ENCODE results near the gene LLPH. TPM values are rescaled to one million over a fixed set of nuclear protein-coding genes. Genes with fewer than 3 reads are reported as not detected.

The LLPH gene
- total and polyA plus RNA-seq, 2 of the 13 experiments (the other 11 are each of a cell fraction or from before 2014, with no cell fraction given), result 4.2 to 25.6 TPM

DNA sequence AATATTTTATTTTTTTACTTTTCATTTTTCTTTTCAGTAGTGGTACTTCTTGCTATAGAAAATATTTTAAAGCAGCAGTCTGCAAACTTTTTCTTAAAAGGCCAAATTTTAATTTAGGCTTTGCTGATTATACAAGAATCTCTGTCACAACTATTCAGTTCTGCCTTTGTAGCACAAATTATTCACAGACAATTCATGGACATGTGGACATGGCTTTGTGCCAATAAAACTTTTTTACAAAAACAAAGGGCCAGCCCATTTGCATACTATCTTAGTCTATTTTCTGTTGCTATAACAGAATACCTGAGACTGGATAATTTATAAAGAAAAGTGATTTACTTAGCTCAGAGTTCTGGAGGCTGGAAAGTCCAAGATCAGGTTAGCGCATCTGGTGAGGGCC is 17.1 kb downstream of the LLPH start (continued):
- TF ChIP-seq, protein P1, sequence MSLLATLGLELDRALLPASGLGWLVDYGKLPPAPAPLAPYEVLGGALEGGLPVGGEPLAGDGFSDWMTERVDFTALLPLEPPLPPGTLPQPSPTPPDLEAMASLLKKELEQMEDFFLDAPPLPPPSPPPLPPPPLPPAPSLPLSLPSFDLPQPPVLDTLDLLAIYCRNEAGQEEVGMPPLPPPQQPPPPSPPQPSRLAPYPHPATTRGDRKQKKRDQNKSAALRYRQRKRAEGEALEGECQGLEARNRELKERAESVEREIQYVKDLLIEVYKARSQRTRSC (CRISPR knock-in tag; IDR thresholded peaks at IDR 0.05; ENCODE audit: low read depth), result no peak
- TF ChIP-seq, protein P2, sequence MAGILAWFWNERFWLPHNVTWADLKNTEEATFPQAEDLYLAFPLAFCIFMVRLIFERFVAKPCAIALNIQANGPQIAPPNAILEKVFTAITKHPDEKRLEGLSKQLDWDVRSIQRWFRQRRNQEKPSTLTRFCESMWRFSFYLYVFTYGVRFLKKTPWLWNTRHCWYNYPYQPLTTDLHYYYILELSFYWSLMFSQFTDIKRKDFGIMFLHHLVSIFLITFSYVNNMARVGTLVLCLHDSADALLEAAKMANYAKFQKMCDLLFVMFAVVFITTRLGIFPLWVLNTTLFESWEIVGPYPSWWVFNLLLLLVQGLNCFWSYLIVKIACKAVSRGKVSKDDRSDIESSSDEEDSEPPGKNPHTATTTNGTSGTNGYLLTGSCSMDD (CRISPR knock-in tag; IDR thresholded peaks at IDR 0.05), result no peak
- TF ChIP-seq, protein P3, sequence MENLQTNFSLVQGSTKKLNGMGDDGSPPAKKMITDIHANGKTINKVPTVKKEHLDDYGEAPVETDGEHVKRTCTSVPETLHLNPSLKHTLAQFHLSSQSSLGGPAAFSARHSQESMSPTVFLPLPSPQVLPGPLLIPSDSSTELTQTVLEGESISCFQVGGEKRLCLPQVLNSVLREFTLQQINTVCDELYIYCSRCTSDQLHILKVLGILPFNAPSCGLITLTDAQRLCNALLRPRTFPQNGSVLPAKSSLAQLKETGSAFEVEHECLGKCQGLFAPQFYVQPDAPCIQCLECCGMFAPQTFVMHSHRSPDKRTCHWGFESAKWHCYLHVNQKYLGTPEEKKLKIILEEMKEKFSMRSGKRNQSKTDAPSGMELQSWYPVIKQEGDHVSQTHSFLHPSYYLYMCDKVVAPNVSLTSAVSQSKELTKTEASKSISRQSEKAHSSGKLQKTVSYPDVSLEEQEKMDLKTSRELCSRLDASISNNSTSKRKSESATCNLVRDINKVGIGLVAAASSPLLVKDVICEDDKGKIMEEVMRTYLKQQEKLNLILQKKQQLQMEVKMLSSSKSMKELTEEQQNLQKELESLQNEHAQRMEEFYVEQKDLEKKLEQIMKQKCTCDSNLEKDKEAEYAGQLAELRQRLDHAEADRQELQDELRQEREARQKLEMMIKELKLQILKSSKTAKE (CRISPR knock-in tag; IDR thresholded peaks at IDR 0.05; ENCODE audit: borderline replicate concordance), result no peak
- no peak for TF ChIP-seq ZNF570 (CRISPR knock-in tag; IDR thresholded peaks at IDR 0.05; ENCODE audit: borderline replicate concordance)

DNA sequence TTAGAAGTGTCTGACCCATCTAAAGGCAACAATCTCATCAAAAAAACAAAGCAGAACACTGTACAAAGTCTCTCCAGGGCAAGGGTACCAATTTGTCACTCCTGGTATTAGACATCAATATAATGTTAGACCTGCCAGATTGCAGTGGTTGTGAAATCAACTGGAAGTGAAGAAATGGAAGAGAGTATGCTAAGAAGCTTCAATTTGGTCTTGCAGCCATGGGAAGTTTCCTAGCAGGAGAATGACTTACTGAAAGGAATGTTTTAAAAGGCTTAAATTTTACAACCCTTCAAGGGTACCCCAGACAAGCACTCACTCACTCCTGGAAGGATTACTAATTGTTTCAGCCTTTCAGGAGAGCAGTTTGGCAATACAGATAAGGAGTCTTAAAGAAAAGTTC is 18.9 kb downstream of the LLPH start:
- Histone ChIP-seq H3K4me2 (ENCODE audit: low read depth, low read length) (no peak overlapping the region), H4K20me1 (ENCODE audit: insufficient read depth, low read length) (no peaks in the 10 kb centered on the region), H3K36me3 (replicated peaks in 1 of 2; ENCODE audit: control insufficient read depth in 1 of 2, insufficient read depth in 2 of 2, low read length in 2 of 2) (no peaks in the 10 kb centered on the region), H3K27ac (ENCODE audit: extremely low read length, insufficient read depth, low read length) (no peak overlapping the region), H3K27me3 (ENCODE audit: control insufficient read depth in 1 of 2, insufficient read depth in 2 of 2, low read length in 2 of 2) (no peaks in the 10 kb centered on the region), H2AFZ (ENCODE audit: low read length) (no peak overlapping the region), H3K9ac (ENCODE audit: insufficient read depth, low read depth, low read length) (no peak overlapping the region), H3K4me1 (ENCODE audit: insufficient read depth, low read length) (peaks cover 12% of the 10 kb centered on the region), H3K79me2 (ENCODE audit: insufficient read depth, low read length) (no peaks in the 10 kb centered on the region), H3K4me3 (replicated peaks in 1 of 3; ENCODE audit: insufficient read depth in 1 of 3, low read depth in 2 of 3, low read length in 3 of 3) (no peak overlapping the region), H3K9me3 (ENCODE audit: low read length) (no peaks in the 10 kb centered on the region)
- FAIRE-seq (no peak), DNase-seq (ENCODE audit: low spot score) (no peak), ATAC-seq (no peak)
- in situ Hi-C loops (cut with HindIII; ENCODE audit: extremely low pct_ligation_motif_present, low pct_unique_long_range_greater_than_20kb), result loop anchor here (25.0 kb wide), 2 partner anchors 499 to 1224 kb away; no protein-coding TSS in a partner anchor
- TF ChIP-seq, protein P1 (CRISPR knock-in tag; IDR thresholded peaks at IDR 0.05; ENCODE audit: low read depth), result no peak
- no peak for TF ChIP-seq ZNF788 (CRISPR knock-in tag; IDR thresholded peaks at IDR 0.05; ENCODE audit: borderline replicate concordance)
- peak; percentile 46; the same call in 1 of the 2 replicates for TF ChIP-seq CEBPB (IDR thresholded peaks at IDR 0.05; ENCODE audit: borderline replicate concordance, low read depth, low read length)
- no peak for TF ChIP-seq ZFAT (CRISPR knock-in tag; conservative IDR thresholded peaks at IDR 0.05)
- TF ChIP-seq, protein P4, sequence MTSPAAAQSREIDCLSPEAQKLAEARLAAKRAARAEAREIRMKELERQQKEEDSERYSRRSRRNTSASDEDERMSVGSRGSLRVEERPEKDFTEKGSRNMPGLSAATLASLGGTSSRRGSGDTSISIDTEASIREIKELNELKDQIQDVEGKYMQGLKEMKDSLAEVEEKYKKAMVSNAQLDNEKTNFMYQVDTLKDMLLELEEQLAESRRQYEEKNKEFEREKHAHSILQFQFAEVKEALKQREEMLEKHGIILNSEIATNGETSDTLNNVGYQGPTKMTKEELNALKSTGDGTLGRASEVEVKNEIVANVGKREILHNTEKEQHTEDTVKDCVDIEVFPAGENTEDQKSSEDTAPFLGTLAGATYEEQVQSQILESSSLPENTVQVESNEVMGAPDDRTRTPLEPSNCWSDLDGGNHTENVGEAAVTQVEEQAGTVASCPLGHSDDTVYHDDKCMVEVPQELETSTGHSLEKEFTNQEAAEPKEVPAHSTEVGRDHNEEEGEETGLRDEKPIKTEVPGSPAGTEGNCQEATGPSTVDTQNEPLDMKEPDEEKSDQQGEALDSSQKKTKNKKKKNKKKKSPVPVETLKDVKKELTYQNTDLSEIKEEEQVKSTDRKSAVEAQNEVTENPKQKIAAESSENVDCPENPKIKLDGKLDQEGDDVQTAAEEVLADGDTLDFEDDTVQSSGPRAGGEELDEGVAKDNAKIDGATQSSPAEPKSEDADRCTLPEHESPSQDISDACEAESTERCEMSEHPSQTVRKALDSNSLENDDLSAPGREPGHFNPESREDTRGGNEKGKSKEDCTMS (CRISPR knock-in tag; conservative IDR thresholded peaks at IDR 0.05), result no peak
- intact Hi-C loops (cut with micrococcal nuclease; ENCODE audit: unreplicated experiment), result no loop called here
- POLR2A ChIA-PET, result no interaction called here
- CTCF ChIA-PET (ENCODE audit: low intra/inter-chr PET ratio, low total read pairs), result no interaction called here
- no TSS peak for BruUV-seq (replicated peaks)
